Measurements from ENCODE around the gene CD109. TPM values are rescaled to one million over a fixed set of nuclear protein-coding genes. Genes with fewer than 3 reads are reported as not detected.

CD109 gene
- total RNA-seq, 1 donor from 2014 or later, result 17.6 TPM

DNA sequence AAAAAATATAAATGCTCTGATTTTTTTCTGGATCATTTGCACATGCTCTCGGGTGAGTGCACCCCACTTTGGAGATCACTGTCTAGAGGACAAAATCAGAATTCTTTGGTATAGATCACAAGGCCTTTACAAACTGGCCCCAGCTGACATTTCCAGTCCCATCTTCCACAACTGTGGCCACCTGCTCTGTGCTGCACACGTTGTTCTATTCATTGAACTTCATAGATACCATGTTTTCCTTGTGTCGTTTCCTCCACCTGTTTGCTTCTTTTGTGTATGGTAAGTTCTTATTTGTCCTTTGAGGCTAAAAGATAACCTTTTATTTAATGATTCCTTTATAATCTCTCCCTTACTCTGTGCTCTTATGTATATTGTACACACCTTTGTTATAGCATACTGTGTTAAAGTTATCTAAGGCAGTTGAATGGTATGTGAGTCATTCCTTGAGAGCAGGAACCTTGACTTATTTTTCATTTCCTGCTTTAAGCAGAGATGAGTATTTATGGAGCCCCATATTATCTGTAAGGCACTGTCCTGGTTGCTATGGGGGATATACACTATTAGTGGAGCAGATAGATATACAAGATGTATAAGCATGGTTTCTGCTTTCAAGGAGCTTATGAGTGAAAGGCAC is 30.2 kb upstream of the CD109 start:
- Histone ChIP-seq H3K4me1 (no peaks in the 10 kb centered on the region), H3K36me3 (no peaks in the 10 kb centered on the region), H3K4me3 (no peak overlapping the region), H3K27me3 (no peaks in the 10 kb centered on the region), H3K9me3 (no peaks in the 10 kb centered on the region), H3K27ac (no peak overlapping the region)
- intact Hi-C loops (cut with DNase I), result no loop called here
- no peak for DNase-seq (ENCODE audit: low spot score in 2 of 2)
- TF ChIP-seq, protein P1, sequence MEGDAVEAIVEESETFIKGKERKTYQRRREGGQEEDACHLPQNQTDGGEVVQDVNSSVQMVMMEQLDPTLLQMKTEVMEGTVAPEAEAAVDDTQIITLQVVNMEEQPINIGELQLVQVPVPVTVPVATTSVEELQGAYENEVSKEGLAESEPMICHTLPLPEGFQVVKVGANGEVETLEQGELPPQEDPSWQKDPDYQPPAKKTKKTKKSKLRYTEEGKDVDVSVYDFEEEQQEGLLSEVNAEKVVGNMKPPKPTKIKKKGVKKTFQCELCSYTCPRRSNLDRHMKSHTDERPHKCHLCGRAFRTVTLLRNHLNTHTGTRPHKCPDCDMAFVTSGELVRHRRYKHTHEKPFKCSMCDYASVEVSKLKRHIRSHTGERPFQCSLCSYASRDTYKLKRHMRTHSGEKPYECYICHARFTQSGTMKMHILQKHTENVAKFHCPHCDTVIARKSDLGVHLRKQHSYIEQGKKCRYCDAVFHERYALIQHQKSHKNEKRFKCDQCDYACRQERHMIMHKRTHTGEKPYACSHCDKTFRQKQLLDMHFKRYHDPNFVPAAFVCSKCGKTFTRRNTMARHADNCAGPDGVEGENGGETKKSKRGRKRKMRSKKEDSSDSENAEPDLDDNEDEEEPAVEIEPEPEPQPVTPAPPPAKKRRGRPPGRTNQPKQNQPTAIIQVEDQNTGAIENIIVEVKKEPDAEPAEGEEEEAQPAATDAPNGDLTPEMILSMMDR (IDR thresholded peaks at IDR 0.05), result no peak

- intact Hi-C loops (cut with DNase I), result no loop called here
- no peak overlapping the region for H3K27ac ChIP-seq
- no peaks in the 10 kb centered on the region for H3K4me1 ChIP-seq
- DNase-seq (ENCODE audit: low spot score in 2 of 2), result no peak
- H3K9me3 ChIP-seq, result no peaks in the 10 kb centered on the region
- H3K4me3 ChIP-seq, result no peak overlapping the region
- no peaks in the 10 kb centered on the region for H3K36me3 ChIP-seq
- TF ChIP-seq, protein P1 (IDR thresholded peaks at IDR 0.05), result no peak
- no peaks in the 10 kb centered on the region for H3K27me3 ChIP-seq
Measured at GRCh38 chr6:73666393-73666792, 29.6 kb upstream of the CD109 start.

DNA sequence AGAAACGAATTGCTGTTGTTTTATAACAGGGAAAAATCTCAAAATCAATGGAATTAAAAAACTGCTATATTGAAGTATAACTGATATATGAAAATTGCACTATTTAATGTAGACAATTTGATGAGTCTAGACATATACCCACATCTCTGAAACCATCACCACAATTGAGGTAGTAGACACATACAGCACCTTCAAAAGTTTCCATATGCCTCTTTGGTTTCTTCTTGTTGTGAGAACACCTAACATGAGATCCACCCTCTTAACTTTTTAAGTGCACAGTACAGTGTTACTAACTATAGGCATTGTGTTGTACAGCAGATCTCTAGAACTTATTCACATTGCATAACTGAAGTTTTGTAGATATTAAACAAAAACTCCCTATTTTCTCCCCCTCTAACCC is 28.2 kb upstream of the CD109 start:
- no peak overlapping the region for H3K4me3 ChIP-seq
- H3K27me3 ChIP-seq, result no peaks in the 10 kb centered on the region
- no peaks in the 10 kb centered on the region for H3K36me3 ChIP-seq
- TF ChIP-seq, protein P1 (IDR thresholded peaks at IDR 0.05), result no peak
- intact Hi-C loops (cut with DNase I), result no loop called here
- DNase-seq (ENCODE audit: low spot score in 2 of 2), result no peak
- H3K9me3 ChIP-seq, result no peaks in the 10 kb centered on the region
- H3K27ac ChIP-seq, result no peak overlapping the region
- H3K4me1 ChIP-seq, result no peaks in the 10 kb centered on the region

DNA sequence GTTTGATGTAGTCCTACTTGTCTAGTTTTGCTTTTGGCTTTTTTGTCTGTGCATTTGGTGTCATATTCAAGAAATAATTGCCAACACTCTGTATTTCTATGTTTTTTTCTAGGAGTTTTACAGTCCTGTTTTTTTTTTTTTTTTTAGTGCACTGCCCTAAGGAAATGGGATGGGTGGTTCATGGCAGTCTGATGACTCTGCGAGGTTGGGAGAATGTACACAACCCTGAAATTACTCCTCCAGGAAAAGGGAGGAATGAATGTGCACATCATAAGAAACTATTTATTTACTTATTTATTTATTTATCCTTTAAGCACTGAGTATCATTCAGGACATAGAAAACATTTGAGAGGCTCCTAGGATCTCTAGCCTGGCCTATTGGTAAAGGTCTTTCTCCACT is 27.0 kb upstream of the CD109 start:
- no peak overlapping the region for H3K4me3 ChIP-seq
- H3K4me1 ChIP-seq, result no peaks in the 10 kb centered on the region
- no peaks in the 10 kb centered on the region for H3K27me3 ChIP-seq
- TF ChIP-seq, protein P1 (IDR thresholded peaks at IDR 0.05), result no peak
- intact Hi-C loops (cut with DNase I), result no loop called here
- no peak for DNase-seq (ENCODE audit: low spot score in 2 of 2)
- no peaks in the 10 kb centered on the region for H3K9me3 ChIP-seq
- no peaks in the 10 kb centered on the region for H3K36me3 ChIP-seq
- H3K27ac ChIP-seq, result no peak overlapping the region

- Histone ChIP-seq H3K4me1 (no peaks in the 10 kb centered on the region), H3K9me3 (no peaks in the 10 kb centered on the region), H3K27ac (no peak overlapping the region), H3K27me3 (no peaks in the 10 kb centered on the region), H3K4me3 (no peak overlapping the region), H3K36me3 (no peaks in the 10 kb centered on the region)
- intact Hi-C loops (cut with DNase I), result no loop called here
- no peak for DNase-seq (ENCODE audit: low spot score in 2 of 2)
- TF ChIP-seq, protein P1 (IDR thresholded peaks at IDR 0.05), result no peak
Measured at GRCh38 chr6:73671911-73672685, 23.9 kb upstream of the CD109 start.

All from ascending aorta (tissue), 2 donors.